ENCODE results near the gene NKAIN2. TPM values are rescaled to one million over a fixed set of nuclear protein-coding genes. Genes with fewer than 3 reads are reported as not detected.
"Not testable (repeated sequence)": the region's sequence is repeated elsewhere in the genome, so short reads cannot be mapped to it uniquely, and the experiment has no call there.

The NKAIN2 gene
- total RNA-seq, 1 experiment from 2014 or later: not detected

DNA sequence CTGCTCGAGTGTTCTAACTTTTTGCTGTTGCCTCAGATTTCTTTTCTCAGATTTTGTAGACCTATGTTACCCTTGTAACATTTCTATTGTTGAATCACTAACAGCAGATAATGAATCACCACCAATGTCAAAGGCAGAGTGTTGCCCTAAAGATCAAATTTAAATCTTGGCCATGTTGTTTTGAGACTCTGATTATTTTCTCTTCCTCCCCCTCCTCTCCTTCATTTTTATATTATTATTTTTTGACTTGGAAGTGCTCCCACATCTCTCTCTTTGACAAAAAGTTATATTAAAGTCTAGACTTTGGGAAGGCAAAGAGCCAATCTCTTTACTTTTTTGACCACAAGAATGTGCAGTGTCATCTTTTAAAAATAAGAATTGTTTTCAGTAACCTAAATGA lies 422.7 kb downstream of the NKAIN2 start:
- DNase-seq (ENCODE audit: low spot score): no peak
- in situ Hi-C loops (cut with HindIII; ENCODE audit: low sequenced_read_pairs): no loop called here

DNA sequence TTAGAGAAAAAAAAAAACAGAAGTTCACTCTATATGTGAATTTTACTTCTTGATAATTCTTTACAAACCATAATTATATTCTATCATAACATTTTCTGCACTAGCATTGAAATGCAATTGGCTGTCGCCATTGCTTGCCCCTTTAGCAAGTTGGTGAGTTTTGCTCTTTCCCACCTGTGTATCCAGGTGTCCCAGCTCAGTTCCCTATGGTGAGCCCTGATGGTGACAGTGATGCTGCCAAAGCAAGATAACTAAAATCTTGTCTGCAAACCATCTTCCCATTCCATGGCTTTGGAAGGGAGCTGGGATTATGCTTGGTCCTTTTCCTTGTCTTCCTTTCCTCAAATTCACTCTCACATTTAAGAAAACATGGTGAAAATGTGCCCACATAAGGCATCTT lies 429.6 kb downstream of the NKAIN2 start:
- DNase-seq (ENCODE audit: low spot score): peak; percentile 95
- in situ Hi-C loops (cut with HindIII; ENCODE audit: low sequenced_read_pairs): no loop called here

DNA sequence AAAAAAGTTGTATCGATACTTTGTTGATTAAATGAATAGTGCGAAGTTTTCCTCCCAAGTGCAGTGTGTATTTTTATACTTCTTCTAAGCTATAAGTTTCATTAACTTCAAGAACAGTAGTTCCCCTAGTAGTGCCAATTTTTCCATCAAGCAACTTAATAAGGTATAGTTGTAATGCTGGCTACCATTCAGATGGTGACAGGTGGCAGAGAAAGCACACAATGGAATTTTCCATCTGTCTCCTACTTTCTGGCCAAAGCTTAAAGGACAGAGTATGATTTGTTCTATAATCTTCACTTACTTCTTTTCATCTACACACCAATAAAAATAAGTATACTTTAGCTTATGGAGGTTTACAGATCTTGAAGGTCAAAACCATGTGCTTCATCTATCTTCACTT lies 431.1 kb downstream of the NKAIN2 start:
- DNase-seq (ENCODE audit: low spot score): peak; percentile 97
- in situ Hi-C loops (cut with HindIII; ENCODE audit: low sequenced_read_pairs): no loop called here

DNA sequence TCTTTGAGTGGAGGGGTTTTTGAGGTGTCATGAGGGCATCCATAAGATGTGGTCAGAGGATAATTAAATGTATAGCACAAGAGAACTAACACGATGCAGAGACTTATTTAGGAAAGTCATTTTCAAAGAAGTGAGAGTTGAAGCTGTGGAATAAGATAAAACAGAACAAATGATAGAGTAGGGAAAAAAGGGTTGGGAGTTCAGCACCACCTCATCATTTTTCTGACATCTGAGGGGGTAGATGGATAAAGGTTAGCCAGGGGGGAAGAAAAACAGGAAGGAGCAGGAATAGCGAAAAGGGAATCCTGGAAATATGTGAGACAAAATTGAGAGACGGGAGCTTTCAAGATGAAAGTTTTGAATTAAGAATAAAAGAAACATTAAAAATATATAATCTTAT lies 434.2 kb downstream of the NKAIN2 start:
- no peak for DNase-seq (ENCODE audit: low spot score)
- in situ Hi-C loops (cut with HindIII; ENCODE audit: low sequenced_read_pairs): no loop called here

DNA sequence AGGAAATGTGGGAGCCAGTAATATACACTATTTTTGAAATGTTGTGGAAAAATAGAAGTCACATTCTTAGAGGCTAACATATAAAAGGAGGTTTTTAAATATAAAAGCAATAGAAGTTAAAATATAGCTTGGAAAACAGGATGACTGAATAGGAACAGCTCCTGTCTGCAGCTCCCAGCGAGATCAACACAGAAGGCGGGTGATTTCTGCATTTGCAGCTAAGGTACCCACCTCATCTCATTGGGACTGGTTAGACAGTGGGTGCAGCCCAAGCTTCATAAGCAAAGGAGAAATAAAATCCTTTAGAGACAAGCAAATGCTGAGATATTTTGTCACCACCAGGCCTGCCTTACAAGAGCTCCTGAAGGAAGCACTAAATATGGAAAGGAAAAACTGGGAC lies 434.7 kb downstream of the NKAIN2 start:
- DNase-seq (ENCODE audit: low spot score); in situ Hi-C loops (cut with HindIII; ENCODE audit: low sequenced_read_pairs): not testable (repeated sequence)

DNA sequence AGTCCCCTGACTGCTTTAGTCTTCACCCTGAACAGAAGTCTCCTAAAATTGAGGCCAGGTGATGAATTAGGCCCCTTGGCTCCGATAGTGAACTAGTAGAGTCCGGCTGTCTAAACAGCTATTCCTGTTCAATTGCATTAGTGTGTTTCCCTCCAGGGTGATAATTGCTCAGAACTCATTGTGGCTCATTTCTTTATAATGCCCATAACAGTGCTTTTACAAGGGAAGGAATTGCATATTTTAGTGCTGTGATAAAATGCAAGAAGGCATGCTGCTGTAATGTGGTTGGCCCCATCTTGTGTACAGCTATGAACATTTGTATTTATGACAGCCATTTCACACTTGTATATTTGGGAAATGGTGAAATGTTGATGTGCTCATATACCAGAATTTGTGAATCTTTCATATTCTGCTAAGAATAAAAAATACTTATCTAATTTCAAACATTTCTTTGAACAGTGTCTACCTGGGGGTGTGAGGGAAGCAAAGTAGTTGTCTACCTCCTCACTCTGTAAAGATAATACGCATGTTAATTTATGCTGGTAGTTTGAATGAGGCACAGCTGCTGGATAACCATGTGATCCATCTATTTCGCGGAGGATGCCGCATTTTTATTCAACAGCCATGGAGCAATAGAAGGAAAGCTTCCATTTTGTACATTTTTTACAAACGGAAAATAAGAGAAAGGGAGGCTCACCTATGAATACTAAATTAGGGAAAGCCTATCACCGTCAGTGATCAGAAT lies 451.4 kb downstream of the NKAIN2 start:
- peak; percentile 51 for DNase-seq (ENCODE audit: low spot score)
- in situ Hi-C loops (cut with HindIII; ENCODE audit: low sequenced_read_pairs): no loop called here

DNA sequence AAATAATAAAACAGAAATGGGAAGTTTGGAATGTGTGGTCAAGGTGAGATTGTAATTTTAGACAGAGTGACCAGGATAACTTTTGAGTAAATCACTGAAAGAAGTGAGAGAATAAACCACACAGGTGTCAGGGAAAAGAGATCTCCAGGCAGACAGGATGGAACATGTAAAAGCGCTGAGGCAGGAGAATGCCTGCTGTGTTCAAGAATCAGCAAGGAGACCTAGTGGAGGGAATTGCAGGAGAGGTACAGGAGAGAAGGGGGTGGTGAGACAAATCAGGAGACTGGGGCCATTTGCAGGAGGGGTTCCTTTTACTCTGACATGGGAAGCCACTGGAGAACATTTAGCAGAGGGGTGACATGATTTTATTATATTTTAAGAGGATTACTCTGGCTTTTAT lies 456.7 kb downstream of the NKAIN2 start:
- peak; percentile 61 for DNase-seq (ENCODE audit: low spot score)
- in situ Hi-C loops (cut with HindIII; ENCODE audit: low sequenced_read_pairs): no loop called here

DNA sequence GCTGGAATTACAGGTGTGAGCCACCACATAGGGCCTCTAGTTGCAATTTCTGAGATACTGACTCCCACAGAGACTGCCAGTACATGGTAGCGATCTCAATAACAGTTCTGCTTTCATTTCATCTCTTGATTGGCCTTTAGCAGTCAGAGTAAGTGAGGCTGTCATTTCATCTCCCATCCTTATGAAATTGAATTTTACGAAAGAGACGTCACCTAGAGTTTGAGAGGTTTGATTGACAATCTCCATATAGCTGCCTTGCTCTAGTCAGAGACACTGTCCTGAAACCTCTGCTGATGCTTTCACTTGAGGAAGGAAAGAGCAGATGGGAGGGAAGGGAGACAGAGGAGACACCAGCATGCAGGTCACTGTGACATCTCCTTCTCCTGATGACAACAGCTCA lies 466.1 kb downstream of the NKAIN2 start:
- in situ Hi-C loops (cut with HindIII; ENCODE audit: low sequenced_read_pairs): no loop called here
- no peak for DNase-seq (ENCODE audit: low spot score)

DNA sequence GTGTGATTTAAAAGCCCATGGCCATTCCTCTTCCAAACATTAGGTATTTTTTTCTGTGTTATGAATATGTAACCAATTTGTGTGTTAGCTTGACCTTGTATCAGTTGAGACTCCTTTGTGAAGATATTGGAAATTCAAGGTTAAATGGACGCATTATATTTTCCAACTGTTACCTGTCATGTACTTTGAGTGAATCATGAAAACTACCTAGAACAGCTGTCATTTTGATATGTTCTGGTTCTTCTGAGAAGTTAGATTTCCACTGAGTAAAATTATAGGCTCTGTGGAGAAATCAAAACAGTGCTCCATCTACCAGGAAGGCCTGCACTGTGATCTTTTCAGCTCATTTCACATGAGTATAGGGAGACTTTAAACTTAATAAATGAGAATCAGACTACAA lies 470.0 kb downstream of the NKAIN2 start:
- DNase-seq (ENCODE audit: low spot score): no peak
- in situ Hi-C loops (cut with HindIII; ENCODE audit: low sequenced_read_pairs): no loop called here

DNA sequence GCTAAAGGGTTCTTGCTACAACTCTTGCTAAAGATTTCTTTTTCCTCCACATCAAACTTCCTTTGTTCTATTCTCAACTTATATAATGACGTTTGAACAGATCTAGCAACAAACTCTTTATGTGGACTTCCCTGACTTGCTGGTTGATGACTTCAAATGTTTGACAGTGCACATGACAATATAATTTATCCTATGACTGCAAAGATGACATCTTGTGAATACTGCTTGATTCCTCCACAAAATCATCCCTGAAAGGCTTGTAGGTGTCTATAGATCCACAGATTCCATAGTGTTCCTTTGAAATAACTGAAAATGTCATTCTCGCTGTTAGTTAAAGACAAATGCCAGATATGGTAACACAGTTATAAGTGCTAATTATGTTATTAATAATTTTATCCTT lies 478.9 kb downstream of the NKAIN2 start:
- in situ Hi-C loops (cut with HindIII; ENCODE audit: low sequenced_read_pairs): no loop called here
- DNase-seq (ENCODE audit: low spot score): no peak

DNA sequence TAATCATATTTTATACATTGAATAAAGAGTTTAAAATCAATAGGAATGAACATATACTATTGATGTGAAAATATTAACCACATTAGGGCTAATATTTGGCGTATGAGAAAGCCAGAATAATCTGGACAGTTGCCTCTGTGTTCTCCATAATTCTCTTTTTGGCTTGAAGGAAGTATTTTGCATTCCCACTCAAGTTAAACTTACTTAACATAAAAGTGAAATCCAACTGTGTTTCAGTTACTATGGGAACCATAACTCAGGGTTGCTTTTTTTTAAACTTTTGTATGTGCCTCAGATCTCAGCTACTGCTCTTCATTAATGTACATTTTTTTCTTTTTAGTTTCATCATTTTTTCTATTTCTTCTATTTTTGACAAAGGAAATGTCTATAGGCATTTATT lies 479.8 kb downstream of the NKAIN2 start:
- no peak for DNase-seq (ENCODE audit: low spot score)
- in situ Hi-C loops (cut with HindIII; ENCODE audit: low sequenced_read_pairs): no loop called here

DNA sequence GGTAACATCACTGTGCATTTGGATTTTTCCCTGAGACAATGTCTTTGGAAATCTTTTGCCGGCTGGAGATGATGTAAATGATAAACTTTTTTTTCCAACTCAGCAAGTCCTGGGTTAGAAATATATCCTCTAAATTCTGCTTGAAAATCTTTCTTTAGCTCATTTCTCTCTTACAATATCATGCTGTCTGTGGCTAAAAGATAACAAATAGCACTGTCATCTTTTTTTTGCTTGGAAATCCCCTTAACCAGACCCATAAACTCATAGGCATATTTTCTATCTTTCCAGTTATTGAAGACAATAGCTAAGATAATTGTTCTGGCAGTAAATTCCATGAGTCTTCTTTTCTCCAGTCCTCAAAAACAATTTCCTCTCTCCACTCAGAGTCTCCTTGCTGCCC lies 481.5 kb downstream of the NKAIN2 start:
- in situ Hi-C loops (cut with HindIII; ENCODE audit: low sequenced_read_pairs): no loop called here
- no peak for DNase-seq (ENCODE audit: low spot score)

DNA sequence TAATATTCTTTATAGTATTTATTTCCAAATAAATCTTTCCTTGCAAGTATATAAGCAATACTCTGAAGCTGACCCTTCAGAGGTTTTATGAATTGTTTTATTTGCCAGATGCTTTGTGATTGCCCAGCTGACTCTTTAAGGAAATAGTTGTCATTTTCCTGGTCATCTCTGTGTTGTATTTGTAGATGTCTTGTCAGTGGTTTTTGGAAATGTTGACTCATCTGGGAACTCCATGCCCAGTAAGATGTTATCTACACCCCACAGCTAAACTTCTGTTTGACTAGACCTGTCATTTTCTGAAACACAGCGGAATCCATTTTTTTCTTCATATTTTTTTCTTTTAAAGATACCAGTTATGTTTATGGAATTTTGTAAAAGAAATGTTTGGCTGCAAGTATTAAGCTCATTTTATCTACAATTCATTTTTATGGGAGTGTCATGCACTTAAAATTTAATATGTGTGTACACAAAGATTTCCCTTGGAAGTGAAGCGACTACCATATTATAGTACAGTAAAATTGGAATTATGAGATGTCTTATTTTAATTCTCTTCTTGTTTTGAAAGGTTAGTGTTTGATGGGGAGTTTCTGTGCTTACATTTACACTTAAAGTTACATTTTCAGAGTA lies 491.0 kb downstream of the NKAIN2 start:
- in situ Hi-C loops (cut with HindIII; ENCODE audit: low sequenced_read_pairs): no loop called here

DNA sequence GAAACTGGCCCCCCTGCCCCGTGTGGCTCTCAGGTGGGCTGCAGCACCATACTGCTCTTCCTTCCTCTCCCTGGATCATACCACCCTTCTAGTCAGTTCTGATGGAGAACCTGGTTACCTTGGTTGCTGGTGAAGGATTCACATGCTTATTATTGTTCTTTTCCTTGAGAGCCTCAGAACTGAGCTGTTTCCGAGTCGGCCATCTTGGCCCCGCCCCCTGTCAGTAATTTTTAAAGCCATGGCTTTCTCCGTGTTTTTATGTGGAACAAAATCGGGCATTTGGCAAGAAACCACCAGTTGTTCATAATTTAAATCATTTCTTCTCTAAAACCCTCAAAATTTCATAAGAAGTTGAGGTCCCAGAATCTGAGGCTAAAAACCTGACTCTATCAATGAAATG lies 493.8 kb downstream of the NKAIN2 start:
- in situ Hi-C loops (cut with HindIII; ENCODE audit: low sequenced_read_pairs): no loop called here
- DNase-seq (ENCODE audit: low spot score): no peak

More for the DNA sequence above, 491.0 kb downstream of the NKAIN2 start:
- no peak for DNase-seq (ENCODE audit: low spot score)

DNA sequence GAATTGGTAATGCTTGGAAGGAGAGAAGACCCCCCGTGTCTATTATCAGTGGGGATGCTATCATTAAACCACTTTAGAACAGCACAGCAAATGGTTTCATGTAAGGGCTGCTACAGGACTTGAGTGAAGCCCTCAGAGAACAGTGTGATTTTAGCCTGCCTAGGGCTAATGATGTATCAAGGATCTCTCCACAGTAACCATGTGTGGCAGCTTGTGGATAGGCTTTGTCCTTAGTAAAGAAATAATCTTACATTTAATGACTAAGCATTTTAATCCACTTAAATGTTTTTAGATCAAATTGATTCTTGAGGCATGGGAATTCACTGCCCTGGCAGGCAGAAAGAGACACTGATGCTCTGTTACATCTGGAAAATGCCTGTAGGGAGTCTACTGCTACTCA lies 495.1 kb downstream of the NKAIN2 start:
- DNase-seq (ENCODE audit: low spot score): no peak
- in situ Hi-C loops (cut with HindIII; ENCODE audit: low sequenced_read_pairs): no loop called here

DNA sequence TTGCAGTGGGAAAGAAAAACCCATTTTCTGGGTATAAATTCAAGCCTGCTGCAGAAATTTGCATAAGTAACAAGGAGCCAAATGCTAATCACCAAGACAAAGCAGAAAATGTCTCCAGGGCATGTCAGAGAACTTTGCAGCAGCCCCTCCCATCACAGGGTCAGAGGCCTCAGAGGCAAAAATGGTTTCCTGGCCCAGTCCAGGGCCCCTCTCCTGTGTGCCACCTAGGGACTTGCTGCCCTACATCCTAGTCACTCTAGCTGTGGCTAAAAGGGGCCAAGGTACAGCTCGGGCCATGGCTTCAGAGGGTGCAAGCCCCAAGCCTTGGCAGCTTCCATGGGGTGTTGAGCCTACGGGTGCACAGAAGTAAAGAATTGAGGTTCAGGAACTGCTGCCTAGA lies 497.2 kb downstream of the NKAIN2 start:
- in situ Hi-C loops (cut with HindIII; ENCODE audit: low sequenced_read_pairs); DNase-seq (ENCODE audit: low spot score): not testable (repeated sequence)

DNA sequence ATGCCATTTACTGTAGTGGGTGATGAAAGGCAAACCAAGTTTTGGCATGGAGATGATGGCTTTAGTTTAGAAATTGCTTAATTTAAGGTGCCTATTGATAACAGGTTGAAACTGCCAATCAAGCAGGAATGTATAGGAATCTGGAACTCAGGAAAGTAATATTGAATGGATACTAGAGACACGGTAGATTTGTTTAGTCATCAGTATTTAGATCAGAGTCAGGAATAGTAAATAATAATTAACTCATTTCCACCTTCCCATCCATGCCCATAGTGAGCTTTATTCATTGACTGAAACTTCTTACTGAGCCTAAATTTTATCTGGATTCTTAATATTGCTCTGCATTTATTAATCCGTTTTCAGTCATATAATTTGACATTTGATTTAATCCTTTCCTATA lies 500.3 kb downstream of the NKAIN2 start:
- DNase-seq (ENCODE audit: low spot score): no peak
- in situ Hi-C loops (cut with HindIII; ENCODE audit: low sequenced_read_pairs): no loop called here

DNA sequence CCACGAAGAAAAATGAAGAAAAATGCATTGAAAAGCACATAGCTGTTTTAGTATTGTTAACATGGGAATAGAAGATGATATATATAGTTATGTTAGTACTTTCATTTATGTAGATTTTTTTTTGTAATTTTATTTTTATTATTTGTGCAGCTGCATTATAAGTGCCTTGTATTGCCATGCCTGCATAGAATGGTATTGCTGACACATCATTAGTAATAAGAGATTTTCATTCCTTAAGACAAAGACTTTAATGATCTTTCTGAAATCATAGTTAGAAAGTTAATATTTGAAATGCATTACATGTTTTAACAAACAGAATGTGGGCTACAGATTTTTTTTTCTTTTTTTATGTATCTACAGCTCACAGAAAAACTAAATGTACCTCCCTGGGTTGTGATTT lies 506.5 kb downstream of the NKAIN2 start:
- in situ Hi-C loops (cut with HindIII; ENCODE audit: low sequenced_read_pairs): no loop called here
- DNase-seq (ENCODE audit: low spot score): no peak

DNA sequence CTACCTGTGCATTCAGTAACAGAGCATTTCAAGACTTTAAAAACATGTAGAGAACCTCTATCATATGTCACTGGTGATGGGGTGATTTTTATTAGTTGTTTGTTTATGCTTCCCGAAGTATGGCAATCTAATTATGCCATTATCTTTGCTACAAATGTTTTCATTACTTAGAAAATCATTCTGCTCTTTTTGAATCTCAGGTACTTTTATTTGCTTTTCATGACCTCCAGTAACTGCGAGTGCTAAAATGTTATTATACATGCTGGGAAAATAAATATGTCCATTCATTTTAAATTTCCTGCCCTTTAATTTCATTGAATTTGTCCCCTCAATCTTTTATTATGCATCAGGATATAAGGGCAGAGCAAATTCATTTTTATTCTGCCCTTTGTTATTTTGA lies 515.7 kb downstream of the NKAIN2 start:
- in situ Hi-C loops (cut with HindIII; ENCODE audit: low sequenced_read_pairs): no loop called here
- no peak for DNase-seq (ENCODE audit: low spot score)

DNA sequence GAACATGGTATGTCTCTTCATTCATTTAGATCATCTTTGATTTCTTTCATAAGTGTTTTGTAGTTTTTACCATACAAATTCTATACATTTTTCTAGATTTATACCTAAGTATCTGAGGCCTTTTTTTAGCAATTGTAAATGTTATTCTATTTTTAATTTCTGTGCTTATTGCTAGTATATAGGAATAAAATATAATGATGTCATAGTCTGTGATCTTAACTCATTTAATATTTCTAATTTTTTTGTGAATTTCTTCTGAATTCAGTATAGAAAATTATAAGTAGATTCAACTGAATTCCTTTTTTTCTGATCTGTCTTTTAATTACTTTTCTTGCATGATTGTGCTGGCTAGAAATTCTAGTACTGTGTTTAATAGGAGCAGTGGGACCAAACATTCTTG lies 520.6 kb downstream of the NKAIN2 start:
- no peak for DNase-seq (ENCODE audit: low spot score)
- in situ Hi-C loops (cut with HindIII; ENCODE audit: low sequenced_read_pairs): no loop called here

DNA sequence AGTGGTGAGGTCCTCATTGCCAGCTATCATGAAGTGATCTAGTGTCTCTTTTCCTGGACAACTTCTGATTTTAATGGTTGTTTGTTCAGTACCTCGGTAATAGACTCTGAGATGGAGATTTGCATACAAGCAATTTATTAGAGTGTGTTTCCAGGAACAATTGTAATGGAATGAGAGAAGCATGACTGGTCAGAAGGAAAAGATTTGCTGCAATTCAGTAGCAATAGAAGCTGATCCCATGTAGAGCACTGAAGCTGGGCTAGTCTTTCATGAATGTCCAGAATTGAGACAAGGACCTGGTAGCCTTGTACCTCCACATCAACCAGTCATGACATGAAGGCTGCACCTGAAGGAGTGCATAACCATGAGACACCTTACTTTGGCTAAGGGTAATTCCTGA lies 526.5 kb downstream of the NKAIN2 start:
- no peak for DNase-seq (ENCODE audit: low spot score)
- in situ Hi-C loops (cut with HindIII; ENCODE audit: low sequenced_read_pairs): no loop called here

Measured in G401 (cell line).